Activated CD4-positive, alpha-beta T cell treated with anti-CD3 and anti-CD28 coated beads, Interleukin-2, amount 50 U/mL, for 48 hours (primary cell): ENCODE measurements around the gene PLA2G2F.

Source experiments
- DNase-seq, 2 experiments: peaks; one replicate each; pipeline ENCODE4 v3.0.0-alpha.2; 2020

The PLA2G2F gene

DNA sequence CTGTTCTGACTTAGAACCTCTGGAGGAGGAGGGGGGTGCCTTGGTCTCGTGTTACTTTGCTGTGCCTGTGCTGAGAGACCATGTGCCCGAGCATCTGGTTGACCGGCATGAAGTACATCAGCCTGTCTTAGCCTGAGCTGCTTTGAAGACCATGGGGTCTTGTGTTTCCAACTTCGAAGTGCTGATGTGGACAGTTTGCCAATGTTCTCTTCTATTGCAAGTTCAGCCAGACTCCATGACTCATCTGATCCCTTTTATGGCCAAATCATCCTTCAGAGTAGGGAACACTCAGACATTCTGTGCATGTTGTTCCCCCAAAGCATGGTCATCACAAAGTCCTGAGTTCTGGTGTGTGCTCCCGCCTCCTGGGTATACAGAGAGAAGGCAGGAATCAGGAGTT is 53.2 kb downstream of the PLA2G2F start:
- no peak for DNase-seq

DNA sequence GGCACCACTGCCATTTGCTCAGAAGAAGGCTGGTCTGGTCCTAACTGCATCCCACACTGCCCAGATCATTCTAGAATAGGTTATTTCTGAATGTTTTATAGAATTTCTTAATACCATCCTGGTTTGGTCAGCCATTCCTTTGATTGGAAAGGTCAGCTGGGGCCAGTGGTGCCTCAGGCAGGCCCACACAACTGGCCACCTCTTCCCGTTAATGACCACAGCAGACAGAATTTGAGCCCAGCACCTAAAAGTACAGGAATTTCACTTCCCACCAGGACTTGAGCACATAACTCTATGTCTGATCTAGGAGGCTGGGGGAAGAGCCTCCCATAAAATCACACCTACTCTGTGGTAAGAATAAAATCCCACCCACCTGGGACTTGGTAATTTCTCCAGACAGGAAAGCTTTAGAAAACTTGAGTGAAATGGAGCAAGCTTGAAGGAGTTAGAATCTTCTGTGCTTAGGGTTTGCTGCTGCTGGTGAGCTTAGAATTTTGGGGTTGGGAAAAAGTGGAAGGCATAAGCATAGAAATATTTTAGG is 53.8 kb downstream of the PLA2G2F start:
- DNase-seq = no peak

DNA sequence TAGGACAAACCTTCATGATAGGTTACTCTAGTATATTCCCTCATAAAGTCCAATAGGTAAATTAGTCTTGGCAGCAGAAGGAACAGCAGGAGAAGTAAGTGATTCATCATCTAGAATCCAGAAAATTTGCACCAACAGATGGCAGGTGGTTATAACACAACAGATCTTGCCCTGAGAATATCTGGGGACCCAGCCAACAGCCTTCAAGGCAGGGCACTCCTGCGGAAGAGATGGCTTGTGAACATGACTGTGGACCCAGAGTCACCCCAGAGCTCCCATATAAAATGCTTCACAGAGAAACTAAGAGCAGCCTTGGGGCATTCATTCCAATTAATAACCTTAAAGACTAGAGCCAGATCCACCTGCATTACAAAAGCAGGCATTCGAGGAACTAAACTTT is 55.1 kb downstream of the PLA2G2F start:
- DNase-seq = no peak

DNA sequence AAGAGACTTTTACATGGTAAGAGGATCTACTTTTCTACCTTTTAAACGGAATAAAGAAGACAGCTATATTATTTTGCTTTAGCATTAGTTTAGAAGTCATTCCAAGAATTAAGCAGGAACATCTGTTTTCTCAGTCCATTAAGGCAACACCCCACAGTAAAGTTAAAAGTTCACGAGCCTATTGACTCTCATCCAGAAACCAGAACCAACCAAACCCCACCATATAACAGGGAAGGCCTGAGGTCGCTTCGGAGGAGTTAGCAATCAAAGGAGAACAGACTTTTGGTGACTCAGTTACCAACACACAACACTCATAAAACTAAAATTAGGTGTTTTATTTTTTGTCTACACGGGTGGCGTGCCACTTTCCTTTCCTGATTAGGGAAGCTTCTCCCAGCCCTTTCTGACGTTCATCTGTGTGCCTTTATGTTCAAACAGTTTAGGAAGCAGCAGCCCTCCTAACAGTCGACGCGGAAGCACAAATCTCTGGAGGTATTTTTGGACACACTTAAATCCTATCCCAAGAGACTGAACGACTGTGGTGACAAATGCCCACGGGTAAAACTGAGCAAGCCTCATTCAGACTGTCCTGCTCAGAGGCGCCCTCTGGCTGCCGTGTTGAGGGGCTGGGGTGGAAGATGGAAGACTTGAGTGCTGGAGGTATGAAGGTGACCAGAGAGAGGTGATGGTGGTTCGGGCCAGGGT is 55.8 kb downstream of the PLA2G2F start:
- DNase-seq = peak; percentile 84 to 85

DNA sequence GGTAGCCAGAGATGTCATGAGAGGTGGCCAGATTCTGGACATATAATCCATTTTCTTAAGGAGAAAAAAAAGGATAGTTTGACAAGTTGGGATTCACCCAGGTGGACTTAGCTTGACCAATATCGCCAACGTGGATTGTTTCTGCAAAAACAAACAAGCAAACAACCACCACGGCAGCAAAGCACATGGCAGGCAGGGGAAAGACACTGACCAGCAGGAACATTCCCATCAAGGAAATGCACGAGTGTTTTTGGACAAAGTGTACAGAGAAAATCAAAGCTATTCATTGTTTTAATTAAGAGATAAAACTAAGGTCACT is 56.3 kb downstream of the PLA2G2F start:
- DNase-seq = no peak

DNA sequence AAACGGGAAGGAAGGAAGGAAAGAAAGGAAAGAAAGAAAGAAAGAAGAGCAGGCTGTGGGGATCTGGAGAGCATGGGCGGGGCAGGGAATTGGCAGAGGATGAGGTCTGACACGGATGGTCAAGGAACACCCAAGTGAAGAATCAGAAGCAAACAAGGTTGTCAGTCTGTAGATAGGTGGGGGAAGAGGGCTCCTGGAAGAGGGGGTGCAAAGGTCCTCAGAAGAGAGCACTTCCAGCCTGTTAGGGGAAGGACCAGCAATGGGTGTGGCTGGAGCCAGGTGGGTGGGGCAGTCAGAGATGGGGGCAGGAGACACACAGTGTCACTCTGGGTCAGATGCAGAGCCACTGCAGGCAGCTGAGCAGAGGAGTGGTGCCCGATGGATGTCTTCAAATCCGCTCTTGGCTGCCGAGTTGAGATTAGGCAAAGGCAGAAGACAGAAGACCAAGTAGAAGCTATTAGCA is 58.2 kb downstream of the PLA2G2F start:
- DNase-seq = no peak

DNA sequence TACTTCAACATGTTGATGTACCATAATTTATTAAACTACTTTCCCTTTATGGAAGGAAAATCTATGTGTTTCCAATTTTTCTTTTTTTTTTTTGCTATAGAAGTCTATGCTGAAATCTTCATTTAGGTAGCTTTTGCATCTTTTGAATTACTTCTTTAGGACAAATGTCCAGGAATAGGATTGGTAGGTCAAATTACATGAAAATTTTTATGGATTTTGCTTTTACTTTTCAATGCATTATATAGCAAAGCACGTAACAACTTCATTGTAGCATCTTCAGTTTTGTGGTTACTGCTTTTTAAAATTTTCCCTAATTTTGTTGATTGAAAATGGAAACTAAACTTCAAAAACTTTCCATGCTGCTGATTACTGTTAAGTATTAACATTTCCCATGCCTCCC is 59.2 kb downstream of the PLA2G2F start:
- DNase-seq = no peak

DNA sequence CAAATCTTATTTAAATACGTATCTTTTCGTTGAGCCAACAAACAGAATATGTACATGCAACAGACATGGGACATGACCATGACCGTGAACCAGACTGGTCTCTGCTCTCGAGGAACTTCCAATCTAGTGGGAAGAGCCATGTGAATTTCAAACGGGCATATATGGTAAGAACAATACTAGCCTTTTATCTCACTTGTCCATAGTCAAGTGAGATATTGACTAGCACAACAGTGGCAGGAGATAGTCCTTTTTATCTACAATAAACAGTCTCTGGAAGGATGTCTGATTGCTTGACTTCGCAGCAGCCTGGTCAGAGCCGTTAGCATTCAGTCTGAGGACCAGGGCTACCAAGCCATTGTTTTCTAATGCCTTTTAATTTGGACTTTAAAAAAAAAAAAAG is 59.8 kb downstream of the PLA2G2F start:
- no peak for DNase-seq

DNA sequence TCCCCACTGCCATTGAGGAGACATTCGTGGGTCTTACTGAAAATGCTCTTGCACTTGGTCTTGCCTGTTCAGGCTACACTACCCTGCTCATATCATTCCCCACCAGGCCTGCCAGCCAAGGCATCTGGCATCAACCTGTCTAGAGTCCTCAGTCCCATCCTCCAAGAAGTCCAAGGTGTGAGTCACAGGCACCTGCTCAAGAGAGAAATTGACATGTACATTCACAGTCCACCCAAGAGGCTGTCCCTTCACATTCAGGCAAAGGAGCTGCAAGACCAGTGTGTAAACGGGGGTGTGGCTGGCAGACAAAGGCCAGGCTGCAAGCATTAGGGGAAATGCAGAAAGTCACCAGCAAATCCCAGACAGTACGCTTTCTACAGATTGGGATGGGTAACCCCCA is 60.3 kb downstream of the PLA2G2F start:
- no peak for DNase-seq

DNA sequence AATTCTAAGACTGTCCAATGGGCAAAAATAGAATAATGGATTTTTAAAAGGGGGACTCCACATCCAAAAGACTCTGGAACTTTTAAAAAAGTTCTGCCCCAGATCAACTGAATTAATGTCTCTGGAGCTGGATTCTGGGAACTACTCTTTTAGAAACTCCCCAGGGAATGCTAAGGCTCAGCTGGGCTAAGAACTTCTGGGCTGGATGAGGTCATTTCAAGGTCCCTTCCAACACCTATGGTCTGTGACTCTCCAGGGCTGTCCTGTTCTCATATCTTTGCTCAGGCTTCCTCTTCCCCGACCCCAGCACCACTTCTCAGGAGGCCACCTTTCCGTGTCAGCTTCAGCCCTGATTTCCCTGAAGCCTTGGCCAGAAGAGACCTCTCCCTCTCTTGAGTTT is 60.7 kb downstream of the PLA2G2F start:
- no peak for DNase-seq
